ENCODE data around the gene MYRIP. TPM values are rescaled to one million over a fixed set of nuclear protein-coding genes. Genes with fewer than 3 reads are reported as not detected.

MYRIP gene
- total and polyA plus RNA-seq, 10 of the 15 experiments (the other 5 are each of a cell fraction or from before 2014, with no cell fraction given), result 0.03 to 0.08 (median 0.04) TPM; not detected in 6

GRCh38 chr3:40124918-40125317 lies 315.5 kb downstream of the MYRIP start:
- no peak for FAIRE-seq
- H3K27me3 ChIP-seq (replicated peaks in 1 of 2; ENCODE audit: control insufficient read depth in 2 of 2, insufficient read depth in 2 of 2, low read length in 1 of 2), result no peaks in the 10 kb centered on the region; a peak in 1 of 4 replicates
- no peak overlapping the region for H2AFZ ChIP-seq (ENCODE audit: control insufficient read depth, low read depth, low read length)
- H3K27ac ChIP-seq (ENCODE audit: control insufficient read depth, insufficient read depth), result no peak overlapping the region
- TF ChIP-seq YY1 (IDR thresholded peaks at IDR 0.05; ENCODE audit: low read depth, low read length) (no peak), RUNX3 (IDR thresholded peaks at IDR 0.05; ENCODE audit: low read length) (no peak), TCF3 (IDR thresholded peaks at IDR 0.05; ENCODE audit: borderline replicate concordance, insufficient read depth, low read depth, low read length) (no peak), BMI1 (IDR thresholded peaks at IDR 0.05; ENCODE audit: borderline replicate concordance) (no peak)
- H3K79me2 ChIP-seq (ENCODE audit: control insufficient read depth, insufficient read depth, low read length), result no peaks in the 10 kb centered on the region
- SMC1A ChIA-PET (ENCODE audit: uncharacterized antibody, unreplicated experiment), result interaction anchor here (0.6 kb wide), 1 partner anchor 1656 kb away, joined by 4 read pairs; no protein-coding TSS in a partner anchor
- H3K36me3 ChIP-seq (ENCODE audit: control insufficient read depth in 2 of 2, insufficient read depth in 2 of 2, low read length in 1 of 2), result no peaks in the 10 kb centered on the region
- no peak for ATAC-seq
- in situ Hi-C loops (cut with MboI) (no loop called here), intact Hi-C loops (cut with micrococcal nuclease; ENCODE audit: unreplicated experiment) (no loop called here)
- DNase-seq (ENCODE audit: low read depth, low spot score), result no peak
- H3K9ac ChIP-seq (ENCODE audit: control insufficient read depth, insufficient read depth, low read length), result no peak overlapping the region
- no peaks in the 10 kb centered on the region for H3K4me1 ChIP-seq (ENCODE audit: control insufficient read depth, insufficient read depth, low read length)
- no peaks in the 10 kb centered on the region for H3K9me3 ChIP-seq (replicated peaks; ENCODE audit: control insufficient read depth, insufficient read depth, low read length)
- no TSS peak for BruUV-seq (replicated peaks)
- POLR2A ChIA-PET, result no interaction called here
- CTCF ChIA-PET, result interaction anchor here (1.1 kb wide), 1 partner anchor 54 kb away, joined by 3 read pairs; no protein-coding TSS in a partner anchor
- H4K20me1 ChIP-seq (ENCODE audit: control insufficient read depth, insufficient read depth), result no peaks in the 10 kb centered on the region
- no peak overlapping the region for H3K4me3 ChIP-seq
- no peak overlapping the region for H3K4me2 ChIP-seq (ENCODE audit: control insufficient read depth, insufficient read depth)
- RAD21 ChIA-PET (ENCODE audit: unreplicated experiment), result no interaction called here

- Histone ChIP-seq H3K4me1 (ENCODE audit: control insufficient read depth, insufficient read depth, low read length) (no peaks in the 10 kb centered on the region), H3K4me2 (ENCODE audit: control insufficient read depth, insufficient read depth) (no peak overlapping the region), H3K9me3 (replicated peaks; ENCODE audit: control insufficient read depth, insufficient read depth, low read length) (no peaks in the 10 kb centered on the region), H3K36me3 (ENCODE audit: control insufficient read depth in 2 of 2, insufficient read depth in 2 of 2, low read length in 1 of 2) (no peaks in the 10 kb centered on the region), H3K27ac (ENCODE audit: control insufficient read depth, insufficient read depth) (no peak overlapping the region), H4K20me1 (ENCODE audit: control insufficient read depth, insufficient read depth) (no peaks in the 10 kb centered on the region), H3K79me2 (ENCODE audit: control insufficient read depth, insufficient read depth, low read length) (no peaks in the 10 kb centered on the region), H2AFZ (ENCODE audit: control insufficient read depth, low read depth, low read length) (no peak overlapping the region), H3K9ac (ENCODE audit: control insufficient read depth, insufficient read depth, low read length) (no peak overlapping the region), H3K4me3 (no peak overlapping the region), H3K27me3 (replicated peaks in 1 of 2; ENCODE audit: control insufficient read depth in 2 of 2, insufficient read depth in 2 of 2, low read length in 1 of 2) (no peaks in the 10 kb centered on the region)
- intact Hi-C loops (cut with micrococcal nuclease; ENCODE audit: unreplicated experiment) (no loop called here), in situ Hi-C loops (cut with MboI) (no loop called here)
- RAD21 ChIA-PET (ENCODE audit: unreplicated experiment), result no interaction called here
- no peak for ATAC-seq
- SMC1A ChIA-PET (ENCODE audit: uncharacterized antibody, unreplicated experiment), result no interaction called here
- 8% methylated on average over 2 of the region's 2 CpGs for WGBS (ENCODE audit: insufficient coverage, insufficient replicate concordance, low lambda C conversion rate, missing lambda C conversion rate)
- no peak for FAIRE-seq
- POLR2A ChIA-PET, result no interaction called here
- TF ChIP-seq RAD51 (IDR thresholded peaks at IDR 0.05), result no peak
- CTCF ChIA-PET, result no interaction called here
- no TSS peak for BruUV-seq (replicated peaks)
- no peak for DNase-seq (ENCODE audit: low read depth, low spot score)
Observed at GRCh38 chr3:40128166-40128565, 318.8 kb downstream of the MYRIP start.

Measured in GM12878 (cell line).